ENCODE results near the gene SERF2.
A peak's percentile ranks its signal among the peaks of the same experiment; 100 is the strongest.
"Not testable (repeated sequence)": the region's sequence is repeated elsewhere in the genome, so short reads cannot be mapped to it uniquely, and the experiment has no call there.

Gene SERF2

GRCh38 chr15:43792761-43793476, 799 bp downstream of the SERF2 start:
- peak in 4 of 58 donors; percentile 16 to 50 (median 40) for DNase-seq

- DNase-seq, result no peak
Observed at GRCh38 chr15:43793647-43794046, 1.5 kb downstream of the SERF2 start.

DNA sequence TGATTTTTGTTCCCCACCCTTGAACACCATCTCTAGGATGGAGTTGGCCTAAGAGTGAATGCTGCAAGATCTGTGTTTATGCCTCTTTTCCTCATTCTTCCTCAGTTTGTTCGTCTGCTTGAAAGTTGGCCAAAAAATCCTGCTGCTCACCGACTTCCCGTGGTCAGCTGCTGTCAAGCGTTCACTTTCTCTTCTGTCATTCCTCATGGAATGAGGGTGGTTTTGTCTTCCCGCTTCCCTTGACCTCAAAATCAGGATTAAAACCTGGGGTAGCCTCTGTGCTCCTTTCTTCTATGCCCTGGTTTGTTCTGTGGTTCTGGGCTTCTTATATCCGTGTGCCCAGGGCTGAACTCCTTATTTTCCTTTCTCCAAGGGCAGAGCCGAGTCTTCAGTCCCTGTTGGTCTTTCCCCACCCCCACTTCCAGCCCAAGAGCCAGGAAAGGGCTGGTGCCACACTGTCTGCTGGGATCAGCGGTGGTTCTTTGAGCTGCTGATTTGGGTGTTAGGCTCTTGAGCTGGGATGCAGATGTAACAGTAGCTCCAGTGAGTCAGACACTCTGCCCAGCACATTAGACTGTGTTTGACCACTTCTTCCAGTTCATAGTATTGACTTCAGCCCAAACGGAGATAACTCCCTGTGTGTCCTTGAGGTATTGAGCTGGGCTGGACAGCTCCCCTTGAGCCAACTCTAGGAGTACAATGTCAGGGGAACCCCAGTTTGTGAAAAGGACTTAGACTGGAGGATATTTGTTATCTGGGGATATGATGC, 2.3 kb downstream of the SERF2 start:
- peak in 1 of 58 donors; percentile 5 for DNase-seq

DNA sequence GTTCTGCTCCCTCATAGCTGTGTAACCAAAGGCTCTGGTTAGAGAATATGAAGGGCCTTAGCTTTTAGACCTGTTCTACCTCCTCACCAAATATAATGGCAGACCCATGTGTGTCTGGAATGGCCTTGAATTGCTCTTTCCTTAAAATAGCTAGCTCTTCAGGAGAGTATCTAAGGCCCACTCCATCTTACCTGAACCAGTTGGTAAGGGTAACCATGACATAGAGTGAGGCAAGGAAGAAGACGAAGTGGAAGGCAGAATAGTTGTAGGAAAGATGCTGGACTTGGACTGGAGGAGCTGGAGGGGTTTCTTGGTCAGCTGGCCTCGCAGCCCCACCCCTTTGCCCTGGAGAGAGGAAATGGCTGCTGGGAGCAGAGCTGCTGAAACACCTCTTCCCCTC, 3.1 kb downstream of the SERF2 start:
- no peak for DNase-seq

DNA sequence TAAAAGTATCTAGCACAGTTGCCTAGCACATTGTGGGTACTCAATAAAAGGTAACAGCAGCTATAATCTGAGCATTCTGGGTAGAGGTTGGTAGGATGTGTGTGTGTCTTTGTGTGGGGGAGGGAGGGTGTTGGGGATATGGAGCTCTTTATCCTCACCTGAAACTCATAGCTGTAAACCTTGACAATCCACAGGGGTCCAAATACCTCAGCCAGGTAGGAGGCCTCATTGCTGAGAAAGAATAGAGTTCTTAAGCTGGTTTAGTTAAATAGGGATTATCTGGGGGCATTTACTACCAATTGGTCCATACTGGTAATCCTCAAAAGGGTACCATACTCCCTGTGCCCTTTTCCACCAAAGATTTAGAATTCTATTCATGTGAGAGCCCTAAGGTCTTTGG, 3.9 kb downstream of the SERF2 start:
- no peak for DNase-seq

DNA sequence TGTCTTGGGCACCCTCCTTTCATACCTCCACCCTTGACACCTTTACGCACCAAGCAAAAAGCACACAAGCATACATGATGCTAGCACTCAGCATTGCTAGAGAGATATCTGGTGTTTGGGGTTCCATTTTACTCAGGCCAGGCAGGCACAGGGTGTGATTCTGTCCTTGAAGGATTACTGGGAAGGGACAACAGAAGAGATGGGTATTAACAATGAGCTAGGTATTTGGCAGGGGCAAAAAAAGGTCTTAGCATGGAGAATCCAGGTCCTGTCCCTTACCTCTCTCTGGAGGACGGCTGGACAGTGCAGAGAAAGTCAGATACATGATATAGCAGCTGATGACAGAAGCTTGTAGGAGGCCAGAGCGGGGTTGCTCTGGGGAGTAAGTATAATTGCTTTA, 4.4 kb downstream of the SERF2 start:
- DNase-seq, result no peak

- DNase-seq, result no peak
Observed at GRCh38 chr15:43799209-43799944, 7.3 kb downstream of the SERF2 start.

DNA sequence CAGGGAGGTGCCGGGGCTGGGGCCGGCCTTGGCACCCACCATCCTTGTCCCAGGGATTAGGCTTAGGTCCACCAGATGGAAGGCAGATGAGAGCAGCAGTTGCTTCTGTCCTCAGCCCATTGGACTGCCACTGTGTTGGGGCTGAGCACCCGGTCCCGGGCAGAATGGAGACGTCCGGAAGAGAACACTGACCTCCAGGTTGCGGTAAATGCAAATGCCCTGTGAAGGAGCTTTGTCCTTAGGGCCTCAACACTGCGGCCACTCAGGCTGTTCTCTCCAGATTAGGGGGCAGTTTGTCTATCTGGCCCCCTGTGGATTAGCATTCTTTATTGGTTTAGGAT, 7.8 kb downstream of the SERF2 start, which contains the start of gene SERINC4:
Gene SERINC4, minus strand, starts transcription at position 276 of the 341 bp plus-strand sequence. Its CDS starts 234 bp downstream, at position 42.
- DNase-seq, result peak in 2 of 58 donors; percentile 39 to 49

DNA sequence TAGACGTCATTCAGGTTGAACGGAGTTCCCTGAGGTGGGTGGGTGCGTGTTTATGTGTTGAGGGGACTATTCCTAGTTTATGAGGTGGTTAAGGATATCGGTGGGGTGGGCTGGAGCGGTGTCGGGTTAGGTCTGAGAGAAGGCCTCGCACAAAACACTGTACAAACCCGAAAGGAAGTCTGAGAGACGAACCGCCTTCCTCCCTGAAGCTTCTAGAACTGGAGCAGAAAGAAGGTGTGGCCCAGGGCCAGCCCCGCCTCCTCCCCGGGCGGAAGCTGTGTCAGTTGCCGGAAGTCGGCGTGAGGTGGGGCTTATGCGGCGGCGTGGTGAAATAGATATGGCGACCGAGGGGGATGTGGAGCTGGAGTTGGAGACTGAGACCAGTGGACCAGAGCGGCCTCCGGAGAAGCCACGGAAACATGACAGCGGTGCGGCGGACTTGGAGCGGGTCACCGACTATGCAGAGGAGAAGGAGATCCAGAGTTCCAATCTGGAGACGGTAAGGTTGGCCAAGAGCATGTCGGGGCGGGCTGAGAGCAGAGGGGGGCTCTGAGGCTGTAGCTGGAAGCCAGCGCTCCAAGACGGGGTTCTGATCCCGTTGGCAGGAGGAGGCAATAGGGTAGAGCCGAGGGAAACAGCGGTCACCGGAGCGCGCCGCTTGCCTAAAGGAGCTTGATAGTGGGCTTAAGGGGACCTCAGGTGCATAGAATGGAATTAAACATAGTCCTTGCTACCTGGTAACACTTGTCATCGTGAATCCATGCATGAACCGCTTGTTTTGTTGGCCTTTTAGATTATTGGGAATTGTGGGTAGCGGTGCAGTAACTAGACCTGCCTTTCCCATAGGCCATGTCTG, 8.4 kb downstream of the SERF2 start, which contains the start of gene HYPK:
Gene HYPK, plus strand, starts transcription at position 314 of the 856 bp plus-strand sequence. Its CDS starts 24 bp downstream, at position 338.
- DNase-seq, result peak; percentile 50 to 95 (median 90)

DNA sequence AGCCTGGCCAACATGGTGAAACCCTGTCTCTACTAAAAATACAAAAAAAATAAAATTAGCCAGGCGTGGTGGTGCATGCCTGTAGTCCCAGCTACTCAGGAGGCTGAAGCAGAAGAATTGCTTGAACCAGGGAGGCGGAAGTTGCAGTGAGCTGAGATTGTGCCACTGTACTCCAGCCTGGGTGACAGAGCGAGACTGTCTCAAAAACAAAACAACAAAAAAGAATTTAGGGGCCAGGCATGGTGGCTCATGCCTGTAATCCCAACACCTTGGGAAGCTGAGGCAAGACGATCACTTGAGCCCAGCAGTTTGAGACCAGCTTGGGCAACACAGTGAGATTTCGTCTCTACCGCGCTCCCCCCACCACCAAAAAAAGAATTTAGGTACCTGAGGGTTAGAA, 10.6 kb downstream of the SERF2 start:
- not testable (repeated sequence) for DNase-seq

DNA sequence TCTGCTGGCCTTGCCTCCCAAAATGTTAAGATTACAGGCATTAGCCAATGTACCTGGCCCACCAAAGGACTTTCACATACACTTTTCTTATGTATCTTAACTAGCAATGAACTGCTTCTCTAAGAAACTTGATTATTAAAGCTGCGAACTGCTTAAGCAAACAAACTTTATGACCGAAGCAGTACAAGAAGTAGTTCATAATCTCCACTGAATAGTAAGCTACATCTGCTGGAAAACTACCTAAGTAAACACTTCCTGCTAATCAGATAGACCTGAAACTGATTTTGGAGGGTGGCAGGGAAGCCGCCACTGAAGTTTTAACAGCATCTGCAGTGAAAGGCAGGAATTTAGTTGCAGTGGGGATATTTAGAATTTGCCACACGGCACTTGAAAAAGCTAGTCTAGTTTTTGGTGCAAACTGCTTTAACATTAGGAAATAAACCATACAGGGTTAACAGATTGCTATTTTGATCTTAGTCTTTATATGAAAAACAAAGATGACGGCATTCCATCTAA, 16.4 kb downstream of the SERF2 start:
- DNase-seq, result no peak

- no peak for DNase-seq
Observed at GRCh38 chr15:43808960-43809678, 17.0 kb downstream of the SERF2 start.

DNA sequence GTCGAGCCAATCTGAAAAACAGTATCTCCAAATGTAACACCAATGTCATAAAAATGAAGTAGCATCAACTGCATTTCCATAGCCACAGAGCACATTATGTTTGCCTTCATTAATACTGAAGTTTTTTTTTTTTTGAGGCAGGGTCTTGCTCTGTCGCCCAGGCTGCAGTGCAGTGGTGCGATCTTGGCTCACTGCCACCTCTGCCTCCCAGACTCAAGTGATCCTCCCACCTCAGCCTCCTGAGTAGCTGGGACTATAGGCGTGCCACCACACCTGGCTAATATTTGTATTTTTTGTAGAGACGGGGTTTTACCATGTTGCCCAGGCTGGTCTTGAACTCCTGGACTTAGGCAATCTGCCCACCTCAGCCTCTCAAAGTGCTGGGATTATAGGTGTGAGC, 22.9 kb downstream of the SERF2 start:
- DNase-seq, result not testable (repeated sequence)

- no peak for DNase-seq
Observed at GRCh38 chr15:43821505-43821904, 29.4 kb downstream of the SERF2 start.

DNA sequence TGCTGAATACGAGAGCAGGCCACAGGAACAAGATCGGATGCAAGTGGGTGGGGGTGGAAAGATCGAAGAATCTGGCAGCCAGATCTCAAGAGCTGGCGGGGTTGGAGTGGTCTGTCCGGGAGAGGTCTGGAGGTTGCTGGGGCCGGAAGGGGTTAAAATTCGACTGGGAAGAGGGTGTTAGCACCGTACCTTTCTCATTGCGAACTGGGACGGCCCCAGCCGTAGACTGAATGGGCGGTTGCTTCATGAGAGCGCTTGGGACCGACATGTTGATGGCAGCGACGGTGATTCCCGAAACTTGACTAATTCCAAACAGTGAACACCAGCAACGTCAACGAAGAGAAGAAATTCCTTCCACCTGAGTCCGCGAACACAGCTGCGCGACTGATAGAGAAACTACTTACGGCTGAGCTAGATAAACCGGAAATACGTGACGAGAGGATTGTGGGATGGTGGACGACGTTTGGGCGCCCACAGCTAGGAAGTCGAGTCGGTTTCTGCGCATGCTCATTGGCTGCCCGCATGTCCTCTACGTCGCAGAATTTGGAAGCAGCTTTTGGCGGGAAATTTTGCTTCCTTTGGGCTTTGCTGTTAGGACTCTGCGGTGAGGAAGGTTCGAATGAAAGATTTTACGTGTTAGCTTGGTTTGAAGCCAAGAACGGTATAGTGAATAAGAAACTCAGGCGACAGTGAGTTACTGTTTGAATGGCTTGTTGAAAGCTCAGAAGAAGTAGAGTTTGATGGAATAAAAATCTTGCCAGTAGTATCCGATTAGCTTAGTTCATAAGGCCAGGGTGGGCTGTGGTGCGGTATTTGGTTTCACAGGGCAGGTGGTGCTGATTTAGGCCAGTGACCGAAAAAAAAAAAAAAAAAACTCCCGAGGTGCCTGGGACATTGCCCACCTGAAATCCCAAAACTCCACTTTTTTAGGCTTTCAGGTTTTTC, 32.5 kb downstream of the SERF2 start, which contains the start of gene MFAP1:
Gene MFAP1, minus strand, starts transcription at position 389 of the 945 bp plus-strand sequence. Its CDS starts 121 bp downstream, at position 268.
- peak; percentile 20 to 97 (median 89) for DNase-seq

DNA sequence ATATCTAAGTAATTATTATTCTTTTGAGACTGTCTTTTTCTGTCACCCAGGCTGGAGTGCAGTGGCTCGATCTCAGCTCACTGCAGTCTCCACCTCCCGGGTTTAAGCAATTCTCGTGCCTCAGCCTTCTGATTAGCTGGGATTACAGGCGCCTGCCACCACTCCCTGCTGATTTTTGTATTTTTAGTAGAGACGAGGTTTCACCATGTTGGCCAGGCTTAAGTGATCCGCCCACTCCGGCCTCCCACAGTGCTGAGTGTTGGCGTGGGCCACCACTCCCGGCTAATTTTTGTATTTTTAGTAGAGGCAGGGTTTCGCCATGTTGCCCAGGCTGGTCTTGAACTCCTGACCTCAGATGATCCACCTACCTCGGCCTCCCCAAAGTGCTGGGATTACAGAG, 33.2 kb downstream of the SERF2 start:
- DNase-seq, result not testable (repeated sequence)

DNA sequence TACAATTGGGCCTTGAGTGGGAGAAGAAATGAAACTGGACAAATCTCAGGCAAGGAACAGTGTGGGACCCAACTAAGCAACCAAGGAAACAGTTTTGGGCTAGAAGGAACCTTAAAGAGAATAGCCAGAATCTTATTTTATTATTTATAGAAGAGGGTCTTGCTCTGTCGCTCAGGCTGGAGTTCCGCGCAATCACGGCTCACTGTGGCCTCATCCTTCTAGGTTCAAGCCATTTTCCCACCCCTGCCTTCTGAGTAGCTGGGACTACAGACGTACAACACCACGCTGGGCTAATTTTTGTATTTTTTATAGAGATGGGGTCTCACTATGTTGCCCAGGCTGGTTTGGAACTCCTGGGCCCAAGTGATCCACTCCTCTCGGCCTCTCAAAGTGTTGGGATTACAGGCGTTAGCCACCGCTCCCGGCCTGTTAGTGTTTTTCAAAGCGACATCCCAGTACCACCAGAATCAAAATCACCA, 33.9 kb downstream of the SERF2 start:
- no peak for DNase-seq
